ENCODE data around the gene MOCS3. TPM values are rescaled to one million over a fixed set of nuclear protein-coding genes. Genes with fewer than 3 reads are reported as not detected.

MOCS3 gene
- total RNA-seq, 1 experiment from 2014 or later, result 13.2 TPM

GRCh38 chr20:51004305-51004727 is 45.7 kb downstream of the MOCS3 start:
- DNase-seq, result no peak
- Mint-ChIP-seq H3K4me3 (ENCODE audit: low read depth, unreplicated experiment) (no peak overlapping the region), H3K9me3 (ENCODE audit: low read depth, unreplicated experiment) (no peaks in the 10 kb centered on the region), H3K27ac (ENCODE audit: unreplicated experiment) (no peak overlapping the region), H3K36me3 (ENCODE audit: insufficient read depth, unreplicated experiment) (no peaks in the 10 kb centered on the region), H3K4me1 (ENCODE audit: low read depth, unreplicated experiment) (no peaks in the 10 kb centered on the region), H3K27me3 (ENCODE audit: unreplicated experiment) (peaks cover 39% of the 10 kb centered on the region)
- no peak for TF ChIP-seq CTCF (IDR thresholded peaks at IDR 0.05; ENCODE audit: unreplicated experiment)
- BruUV-seq (replicated peaks), result no TSS peak
- intact Hi-C loops (cut with micrococcal nuclease; ENCODE audit: unreplicated experiment), result no loop called here
- CTCF ChIA-PET, result interaction anchor here (0.6 kb wide), 1 partner anchor 22 kb away, joined by 6 read pairs; no protein-coding TSS in a partner anchor

GRCh38 chr20:51004781-51005180 is 46.2 kb downstream of the MOCS3 start:
- no TSS peak for BruUV-seq (replicated peaks)
- no peaks in the 10 kb centered on the region for H3K36me3 Mint-ChIP-seq (ENCODE audit: insufficient read depth, unreplicated experiment)
- TF ChIP-seq CTCF (IDR thresholded peaks at IDR 0.05; ENCODE audit: unreplicated experiment), result no peak
- H3K4me3 Mint-ChIP-seq (ENCODE audit: low read depth, unreplicated experiment), result no peak overlapping the region
- CTCF ChIA-PET, result no interaction called here
- no peaks in the 10 kb centered on the region for H3K9me3 Mint-ChIP-seq (ENCODE audit: low read depth, unreplicated experiment)
- no peak for DNase-seq
- H3K4me1 Mint-ChIP-seq (ENCODE audit: low read depth, unreplicated experiment), result no peaks in the 10 kb centered on the region
- peaks cover 34% of the 10 kb centered on the region for H3K27me3 Mint-ChIP-seq (ENCODE audit: unreplicated experiment)
- intact Hi-C loops (cut with micrococcal nuclease; ENCODE audit: unreplicated experiment), result no loop called here
- H3K27ac Mint-ChIP-seq (ENCODE audit: unreplicated experiment), result no peak overlapping the region

DNA sequence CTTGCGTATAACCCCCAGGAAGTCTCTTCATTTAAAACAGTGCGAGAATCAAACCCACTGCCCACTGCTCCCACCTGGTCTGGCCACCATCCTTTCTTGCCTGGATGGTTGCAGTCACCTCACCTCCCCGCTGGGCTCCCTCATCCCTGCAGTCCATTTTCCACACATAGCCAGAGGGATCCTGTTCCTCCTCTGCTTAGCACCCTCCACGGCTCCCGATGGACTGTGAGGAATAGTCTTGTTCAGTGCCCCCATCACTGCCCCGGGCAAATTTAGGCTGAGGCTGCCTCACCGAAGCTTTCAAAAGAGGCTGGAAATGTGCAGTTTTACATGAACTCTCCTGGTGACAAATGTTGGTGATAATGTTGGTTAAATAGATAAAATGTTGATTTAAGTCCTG is 46.6 kb downstream of the MOCS3 start:
- no peak for DNase-seq
- no peak overlapping the region for H3K4me3 Mint-ChIP-seq (ENCODE audit: low read depth, unreplicated experiment)
- TF ChIP-seq CTCF (IDR thresholded peaks at IDR 0.05; ENCODE audit: unreplicated experiment), result no peak
- CTCF ChIA-PET, result no interaction called here
- no peaks in the 10 kb centered on the region for H3K9me3 Mint-ChIP-seq (ENCODE audit: low read depth, unreplicated experiment)
- H3K27me3 Mint-ChIP-seq (ENCODE audit: unreplicated experiment), result peaks cover 30% of the 10 kb centered on the region
- no peaks in the 10 kb centered on the region for H3K4me1 Mint-ChIP-seq (ENCODE audit: low read depth, unreplicated experiment)
- no peak overlapping the region for H3K27ac Mint-ChIP-seq (ENCODE audit: unreplicated experiment)
- intact Hi-C loops (cut with micrococcal nuclease; ENCODE audit: unreplicated experiment), result no loop called here
- H3K36me3 Mint-ChIP-seq (ENCODE audit: insufficient read depth, unreplicated experiment), result no peaks in the 10 kb centered on the region
- BruUV-seq (replicated peaks), result no TSS peak

- TF ChIP-seq CTCF (IDR thresholded peaks at IDR 0.05; ENCODE audit: unreplicated experiment), result no peak
- CTCF ChIA-PET, result interaction anchor here (1.0 kb wide), 1 partner anchor 21 kb away, joined by 10 read pairs; no protein-coding TSS in a partner anchor
- H3K27me3 Mint-ChIP-seq (ENCODE audit: unreplicated experiment), result peaks cover 2% of the 10 kb centered on the region
Measured at GRCh38 chr20:51008718-51009117, 50.1 kb downstream of the MOCS3 start.

More at GRCh38 chr20:51008718-51009117, 50.1 kb downstream of the MOCS3 start:
- Mint-ChIP-seq H3K9me3 (ENCODE audit: low read depth, unreplicated experiment) (no peaks in the 10 kb centered on the region), H3K4me1 (ENCODE audit: low read depth, unreplicated experiment) (no peaks in the 10 kb centered on the region), H3K4me3 (ENCODE audit: low read depth, unreplicated experiment) (no peak overlapping the region), H3K36me3 (ENCODE audit: insufficient read depth, unreplicated experiment) (no peaks in the 10 kb centered on the region), H3K27ac (ENCODE audit: unreplicated experiment) (no peak overlapping the region)
- intact Hi-C loops (cut with micrococcal nuclease; ENCODE audit: unreplicated experiment), result no loop called here
- DNase-seq, result no peak
- BruUV-seq (replicated peaks), result no TSS peak

Measured in Calu3 (cell line).